GM21717 (cell line): ENCODE measurements around the gene TNRC6B.

ENCODE experiments used
- ATAC-seq: cut with Tn5 transposase; IDR thresholded peaks from one replicate; pipeline ENCODE4 v1.9.1; 2021; ENCODE audit warnings: mild to moderate bottlenecking, moderate library complexity; ENCODE audit not compliant: unreplicated experiment

The TNRC6B gene

DNA sequence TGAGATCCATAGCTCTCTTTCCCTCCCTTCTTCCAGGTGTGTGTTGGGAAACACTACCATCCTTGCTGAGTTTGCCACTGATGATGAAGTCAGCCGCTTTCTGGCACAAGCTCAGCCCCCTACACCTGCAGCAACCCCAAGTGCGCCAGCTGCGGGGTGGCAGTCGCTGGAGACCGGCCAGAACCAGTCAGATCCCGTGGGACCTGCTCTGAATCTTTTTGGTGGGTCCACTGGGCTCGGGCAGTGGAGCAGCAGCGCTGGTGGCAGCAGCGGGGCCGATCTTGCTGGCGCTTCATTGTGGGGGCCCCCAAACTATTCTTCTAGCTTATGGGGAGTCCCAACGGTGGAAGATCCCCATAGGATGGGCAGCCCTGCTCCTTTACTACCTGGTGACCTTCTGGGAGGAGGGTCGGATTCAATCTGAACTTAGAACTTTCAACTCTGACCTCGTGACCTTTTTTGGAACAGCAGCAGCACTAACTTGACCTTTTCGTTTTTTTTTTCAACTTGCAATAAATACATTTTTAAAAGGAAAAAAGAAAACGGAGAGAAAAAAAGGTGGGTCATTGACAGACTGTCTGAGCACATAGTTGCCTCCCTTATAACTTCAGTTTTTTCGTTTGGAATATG, 145.2 kb downstream of the TNRC6B start:
- ATAC-seq: no peak

DNA sequence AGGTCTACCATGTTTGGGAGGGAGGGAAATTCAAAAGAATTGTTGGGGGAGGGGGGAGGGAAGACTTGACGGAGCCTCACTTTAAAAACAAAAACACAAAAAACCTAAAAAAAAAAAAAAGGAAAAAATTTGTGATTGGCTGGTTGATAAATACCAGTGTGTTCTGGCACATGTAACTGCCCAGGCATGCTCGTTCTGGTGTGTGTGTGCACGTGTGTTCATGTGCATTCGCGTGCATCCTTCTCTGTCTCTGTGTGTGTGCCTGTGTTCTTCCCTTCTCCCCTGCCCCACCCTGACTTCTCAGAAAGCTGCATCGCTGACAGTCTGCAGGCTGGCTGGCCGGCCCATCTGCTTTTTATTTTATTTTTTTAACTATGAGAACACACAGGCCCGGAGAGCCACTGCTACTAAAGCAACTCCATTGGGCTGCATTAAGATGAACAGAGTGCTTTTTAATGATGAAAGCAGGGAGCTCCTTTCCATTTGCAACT, 146.0 kb downstream of the TNRC6B start:
- ATAC-seq: no peak

DNA sequence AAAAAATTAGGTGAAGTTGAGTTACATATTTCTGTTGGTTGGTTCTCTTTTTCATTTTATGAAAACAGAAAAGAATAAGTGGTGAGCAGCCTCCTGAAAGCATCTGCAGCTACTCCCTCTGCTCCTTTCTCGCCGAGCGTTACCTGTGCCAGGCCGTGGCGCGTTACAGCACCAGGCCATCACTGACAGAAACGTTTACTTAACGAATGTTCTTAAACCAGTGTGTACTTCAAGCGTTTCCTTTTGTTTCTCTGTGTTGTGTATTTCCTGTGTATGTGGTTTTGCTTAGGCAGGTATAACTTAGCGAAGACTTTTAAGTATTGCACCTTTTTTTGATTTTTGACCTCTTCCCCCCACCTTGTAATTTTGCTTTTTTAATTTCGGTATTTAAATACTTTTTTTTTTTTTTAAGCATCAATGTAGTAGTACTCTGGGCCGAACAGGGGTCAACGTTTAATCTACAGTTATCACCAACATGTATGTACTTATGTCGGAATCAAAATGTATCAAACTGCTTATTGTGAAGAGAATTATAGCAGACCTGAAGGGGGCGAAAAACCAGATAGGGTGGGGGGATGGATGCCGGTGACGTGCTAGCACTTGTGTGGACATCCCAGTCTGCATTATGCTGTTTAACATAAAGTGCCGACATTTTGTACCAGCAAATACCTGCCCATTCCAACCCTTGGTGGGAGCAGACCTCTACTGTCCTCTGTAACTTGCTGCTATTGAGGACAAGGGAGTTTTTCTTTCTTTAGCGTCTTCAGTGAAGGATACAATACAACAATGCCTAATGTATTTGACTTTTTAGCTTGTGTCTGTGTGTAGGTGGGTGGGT, 147.0 kb downstream of the TNRC6B start:
- no peak for ATAC-seq

DNA sequence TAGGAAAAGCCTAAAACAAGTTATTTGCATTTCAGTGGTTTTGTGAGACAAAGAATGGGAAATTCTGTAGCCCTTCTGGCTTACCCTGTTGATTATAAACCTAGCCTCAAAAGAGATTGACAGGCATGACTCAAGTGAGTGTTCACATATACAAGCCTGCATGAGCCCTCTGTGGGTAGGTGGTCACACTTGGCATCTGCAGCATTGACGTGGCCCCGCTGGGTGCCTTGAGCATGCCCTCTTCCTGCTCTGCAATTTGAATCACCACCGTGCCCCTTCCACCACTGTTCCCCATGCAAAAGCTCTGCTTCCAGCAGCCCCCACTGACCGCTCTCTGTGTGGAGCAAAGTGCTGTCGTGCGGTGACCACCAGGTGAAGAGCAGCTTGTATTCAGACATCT, 147.6 kb downstream of the TNRC6B start:
- ATAC-seq: no peak

DNA sequence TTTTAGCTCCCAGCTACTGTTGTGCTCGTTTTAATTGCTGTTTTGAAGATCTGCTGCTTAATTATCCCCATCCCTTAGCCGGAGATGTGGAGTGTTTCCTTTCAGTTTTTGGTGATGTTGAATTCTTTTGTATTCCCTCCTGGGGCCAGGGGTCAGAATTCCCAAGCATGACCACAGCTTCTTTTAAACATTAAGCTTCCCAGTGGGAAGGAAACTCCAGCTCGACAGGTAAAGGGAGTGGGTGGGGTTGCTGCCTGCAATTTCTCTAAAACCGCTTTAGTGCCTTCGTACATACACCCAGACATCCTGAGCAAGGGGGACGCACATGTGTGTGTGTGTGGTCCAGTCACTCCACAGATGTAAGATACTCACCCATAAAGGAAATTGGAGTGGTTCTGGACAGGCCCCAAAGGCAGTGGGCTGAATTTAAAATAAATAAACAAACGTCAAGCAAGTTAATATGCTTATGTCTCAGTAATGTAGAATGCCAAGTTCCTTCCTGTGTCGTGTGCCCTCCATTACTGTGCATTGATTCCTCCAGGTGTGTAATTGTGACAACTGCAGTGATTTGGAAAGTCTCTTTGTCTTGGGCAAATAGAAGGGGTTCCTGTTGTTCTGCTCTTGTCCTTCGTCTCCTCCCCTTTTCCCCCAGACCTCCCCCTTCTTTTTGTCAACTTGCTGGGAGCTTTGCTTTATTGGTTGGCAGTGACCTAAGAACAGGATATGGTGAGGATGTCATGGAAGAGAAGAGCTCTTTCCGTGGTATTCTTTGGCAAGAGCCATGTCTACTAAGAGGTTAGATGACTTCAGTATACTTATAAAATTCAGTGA, 149.4 kb downstream of the TNRC6B start:
- ATAC-seq: no peak

DNA sequence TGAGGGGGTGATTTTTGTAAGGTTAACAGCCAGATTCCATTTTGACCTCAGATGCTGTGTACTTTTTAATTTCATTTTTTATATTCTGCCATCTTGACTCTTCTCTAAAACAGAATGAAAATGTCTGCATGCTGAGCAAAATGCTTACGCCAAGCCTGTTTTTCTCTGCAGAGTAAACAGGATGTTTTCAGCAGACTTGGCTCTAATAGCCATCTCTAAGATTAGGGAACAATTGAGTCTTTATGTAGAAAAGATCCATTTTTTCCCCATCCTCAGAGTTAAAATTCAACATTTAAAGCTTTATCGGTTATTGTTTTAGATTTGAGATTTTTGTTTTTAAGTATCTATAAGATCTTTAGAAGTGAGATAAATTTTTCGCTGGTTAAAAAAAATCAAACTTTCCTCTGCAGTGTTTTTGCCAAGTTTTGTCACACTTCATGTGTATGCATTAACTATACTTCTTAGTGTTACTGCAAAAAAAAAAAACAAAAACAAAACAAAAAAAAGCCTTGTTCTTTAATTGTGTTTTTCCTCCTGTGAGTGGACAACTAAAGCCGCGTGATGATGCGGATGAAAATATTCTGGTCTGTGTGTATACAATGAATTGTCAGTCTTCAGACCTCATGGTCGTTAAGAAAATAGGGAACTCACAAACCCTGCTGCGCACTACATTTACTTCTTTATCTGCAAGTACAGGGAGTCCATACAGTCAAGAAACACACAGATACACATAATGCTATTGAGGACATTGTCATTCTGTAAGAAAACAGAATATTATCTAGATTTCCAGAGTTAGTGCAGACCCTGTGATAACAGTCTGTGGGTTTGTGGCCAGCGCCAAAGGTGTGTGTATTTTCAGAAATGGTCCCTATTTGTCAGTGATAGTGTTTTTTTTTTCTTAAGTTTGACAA, 151.1 kb downstream of the TNRC6B start:
- no peak for ATAC-seq

DNA sequence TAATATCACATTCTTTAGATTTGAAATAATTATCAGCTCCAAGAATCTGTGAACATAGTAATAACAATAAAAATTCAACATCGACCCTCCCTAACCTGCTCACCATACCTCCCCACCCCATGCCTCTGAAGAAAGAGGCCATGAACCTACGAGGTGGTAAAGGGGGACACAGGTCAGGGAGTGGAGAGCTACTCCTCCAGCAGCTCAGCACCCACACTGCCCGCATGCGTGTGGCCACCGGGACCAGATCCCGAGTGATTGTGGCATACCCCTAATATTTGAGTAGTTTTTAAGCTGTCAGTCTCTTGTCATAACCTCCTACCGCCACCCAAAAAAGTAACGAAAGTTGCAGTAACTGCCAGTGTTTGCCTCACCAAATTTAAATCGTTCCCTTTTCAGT, 151.7 kb downstream of the TNRC6B start:
- ATAC-seq: no peak

DNA sequence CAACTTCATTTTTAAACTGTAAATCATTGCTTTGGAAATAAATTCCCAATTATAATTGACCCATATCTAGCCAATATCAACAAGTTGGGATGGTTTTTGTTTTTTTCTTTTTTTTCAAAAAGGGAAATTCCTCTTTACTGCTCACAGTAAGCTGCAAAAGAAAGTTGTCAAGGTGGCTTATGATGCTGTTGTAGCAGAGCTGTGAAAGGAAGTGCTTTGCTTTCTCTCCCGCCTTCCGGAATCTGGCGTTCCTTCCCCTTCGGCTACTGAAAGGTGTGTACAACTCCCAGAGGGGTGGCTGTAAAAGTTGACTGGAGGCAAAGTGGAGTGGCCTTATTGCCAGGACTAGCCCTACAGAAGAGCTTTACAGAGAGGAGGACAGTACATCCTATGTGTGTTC, 152.4 kb downstream of the TNRC6B start:
- ATAC-seq: no peak

DNA sequence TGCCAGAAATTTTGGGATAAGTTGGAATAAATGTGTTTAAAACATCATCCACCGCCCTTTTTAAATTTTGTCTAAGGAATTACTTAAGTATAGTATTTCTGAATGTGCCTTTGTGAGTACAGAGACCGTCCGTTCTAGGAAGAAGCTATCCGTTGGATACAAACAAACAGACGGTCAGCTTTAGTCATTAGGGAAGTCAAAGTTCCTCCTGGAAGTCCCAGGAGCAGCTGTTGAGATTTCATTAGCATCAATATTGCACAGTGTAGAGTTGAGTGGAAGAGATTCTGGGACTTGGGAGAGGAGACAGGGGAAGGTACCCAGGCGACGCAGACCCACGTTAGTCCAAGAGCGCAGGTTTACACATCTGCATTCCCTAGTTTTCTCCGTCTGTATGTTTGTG, 152.9 kb downstream of the TNRC6B start:
- ATAC-seq: no peak

DNA sequence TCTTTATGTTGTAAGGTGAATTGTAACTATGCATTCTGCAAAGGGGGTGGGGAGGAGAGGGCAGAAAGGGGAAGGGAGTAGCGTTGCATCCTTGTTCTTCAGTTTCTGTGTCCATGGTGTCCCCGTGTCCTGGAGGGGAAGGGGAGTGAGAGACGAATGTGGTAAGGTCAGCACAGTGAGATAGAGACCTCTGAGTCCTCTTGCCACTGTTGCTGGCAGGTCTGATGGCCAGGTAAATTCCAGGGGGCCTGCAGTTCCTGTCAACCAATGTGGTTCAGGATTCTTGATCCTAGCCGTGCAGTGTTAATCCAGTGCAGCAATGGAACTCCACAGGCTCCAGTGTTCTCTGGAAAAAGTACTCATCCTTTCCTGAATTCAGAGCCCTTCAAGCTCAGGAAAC, 154.0 kb downstream of the TNRC6B start:
- no peak for ATAC-seq

DNA sequence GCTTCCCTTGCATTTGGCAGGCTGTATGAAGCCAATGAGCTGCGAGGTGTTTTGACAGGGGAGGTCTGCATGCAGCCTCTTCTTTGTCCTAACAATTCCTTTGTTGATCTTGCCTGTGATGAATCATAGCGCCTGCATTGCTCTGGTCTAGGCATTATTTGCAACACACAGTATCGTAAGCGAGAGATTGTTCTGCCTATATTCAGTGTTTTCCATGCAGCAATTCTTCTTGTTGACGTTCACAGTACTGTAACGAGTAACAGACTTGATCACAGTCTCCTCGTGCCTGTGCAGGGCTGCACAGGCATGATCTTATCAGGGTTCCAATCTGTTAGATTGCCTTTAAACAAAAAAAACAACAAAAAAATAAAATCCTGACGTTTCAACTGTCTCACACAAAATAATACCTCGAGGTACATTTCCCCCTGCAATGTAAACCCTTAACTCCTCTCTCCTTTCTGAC, 154.6 kb downstream of the TNRC6B start:
- ATAC-seq: no peak

DNA sequence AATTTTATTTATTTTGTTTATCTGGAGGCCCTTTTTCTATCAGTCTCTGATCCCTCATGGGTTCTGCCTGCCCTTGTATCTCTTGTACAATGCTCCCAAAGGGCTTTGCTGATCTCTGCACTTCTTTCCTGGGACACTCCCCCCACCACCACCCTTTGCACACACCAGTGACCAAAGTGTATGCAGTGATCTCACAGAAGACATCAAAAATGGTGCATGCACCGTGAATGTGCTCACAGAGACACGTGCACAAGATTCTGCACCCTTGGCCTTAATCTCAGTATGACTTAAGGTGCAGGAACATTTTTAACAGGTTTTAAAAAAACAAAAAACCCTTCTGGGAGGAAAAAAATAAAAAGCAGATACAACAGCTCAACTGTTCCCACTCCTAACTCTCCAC, 156.3 kb downstream of the TNRC6B start:
- ATAC-seq: no peak

DNA sequence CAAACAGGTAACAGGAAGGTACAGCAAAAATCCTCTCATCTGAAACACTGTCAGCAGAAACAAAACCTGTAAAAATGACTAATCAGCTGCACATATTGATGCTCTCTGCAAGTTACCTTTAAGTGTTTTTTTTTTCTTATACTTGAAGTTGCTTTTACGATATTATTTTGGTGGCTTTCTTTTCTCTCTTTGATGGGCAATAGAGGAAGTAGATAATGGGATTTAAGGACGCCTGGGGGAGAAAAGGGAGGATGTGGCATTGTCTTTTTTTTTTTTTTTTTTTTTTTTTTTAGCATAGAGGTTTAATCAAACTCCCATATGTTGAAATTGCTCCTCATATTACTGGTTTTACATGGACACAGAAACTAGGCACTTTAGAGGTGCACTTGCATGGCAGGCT, 157.2 kb downstream of the TNRC6B start:
- ATAC-seq: no peak

DNA sequence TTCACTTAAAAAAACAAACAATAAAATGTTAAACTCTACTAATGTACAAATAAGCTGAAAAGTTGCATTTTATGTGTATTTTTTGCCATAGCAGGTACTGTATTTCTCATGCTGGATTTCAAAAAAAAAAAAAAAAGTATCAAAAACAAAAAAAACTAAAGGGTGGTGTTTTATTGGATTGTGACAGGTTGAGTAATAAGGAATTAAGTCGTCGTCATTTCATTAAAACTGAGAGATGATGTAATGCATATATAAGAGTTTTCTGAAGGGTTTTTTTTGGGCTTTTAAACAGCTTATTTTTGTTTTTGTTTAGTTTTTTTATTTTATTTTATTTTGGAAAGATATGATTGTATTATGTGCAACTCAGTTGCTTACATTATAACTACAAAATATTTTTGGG, 157.6 kb downstream of the TNRC6B start:
- no peak for ATAC-seq

DNA sequence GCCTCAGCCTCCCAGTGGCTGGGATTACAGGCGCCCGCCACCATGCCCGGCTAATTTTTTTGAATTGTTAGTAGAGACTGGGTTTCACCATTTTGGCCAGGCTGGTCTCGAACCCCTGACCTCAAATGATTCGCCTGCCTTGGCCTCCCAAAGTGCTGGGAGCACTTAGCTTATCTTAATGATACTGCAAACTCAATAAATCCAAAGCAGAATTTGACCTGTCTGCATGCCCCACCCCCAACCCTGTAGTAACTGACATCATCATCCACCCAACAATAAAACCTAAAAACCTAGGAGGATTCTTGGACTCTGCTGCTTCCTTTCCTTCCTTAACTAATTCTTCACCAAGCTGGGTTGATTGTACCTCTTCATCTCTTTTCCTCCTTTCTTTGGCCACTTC, 162.3 kb downstream of the TNRC6B start:
- no peak for ATAC-seq

DNA sequence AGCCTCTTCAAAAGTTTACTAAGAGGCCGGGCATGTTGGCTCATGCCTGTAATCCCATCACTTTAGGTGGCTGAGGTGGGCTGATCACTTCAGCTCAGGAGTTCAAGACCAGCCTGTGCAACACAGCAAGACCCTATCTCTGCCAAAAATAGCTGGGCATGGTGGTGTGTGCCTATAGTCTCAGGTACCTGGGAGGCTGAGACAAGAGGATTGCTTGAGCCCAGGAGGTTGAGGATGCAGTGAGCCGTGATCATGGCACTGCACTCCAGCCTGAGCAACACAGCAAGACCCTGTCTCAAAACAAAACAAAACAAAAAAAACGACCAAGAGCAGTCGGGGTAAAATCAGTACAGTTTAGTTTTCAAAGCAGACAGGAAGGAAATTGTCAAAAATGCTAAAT, 163.9 kb downstream of the TNRC6B start:
- no peak for ATAC-seq

DNA sequence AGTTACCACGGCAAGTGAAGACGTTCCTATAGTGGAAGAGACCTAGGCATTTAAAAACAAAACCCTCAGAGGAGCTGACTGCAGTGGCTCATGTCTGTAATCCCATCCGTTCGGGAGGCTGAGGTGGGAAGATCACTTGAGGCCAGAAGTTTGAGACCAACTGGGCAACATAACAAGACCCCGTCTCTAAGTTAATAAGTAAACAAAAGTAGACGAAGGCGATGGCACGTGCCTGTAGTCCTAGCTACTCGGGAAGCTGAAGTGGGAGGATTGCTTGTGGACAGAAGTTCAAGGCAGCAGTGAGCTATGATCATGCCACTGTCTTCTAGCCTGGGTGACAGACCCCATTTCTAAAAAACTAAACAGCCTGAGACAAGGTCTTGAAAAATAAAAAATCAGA, 164.8 kb downstream of the TNRC6B start:
- ATAC-seq: no peak

DNA sequence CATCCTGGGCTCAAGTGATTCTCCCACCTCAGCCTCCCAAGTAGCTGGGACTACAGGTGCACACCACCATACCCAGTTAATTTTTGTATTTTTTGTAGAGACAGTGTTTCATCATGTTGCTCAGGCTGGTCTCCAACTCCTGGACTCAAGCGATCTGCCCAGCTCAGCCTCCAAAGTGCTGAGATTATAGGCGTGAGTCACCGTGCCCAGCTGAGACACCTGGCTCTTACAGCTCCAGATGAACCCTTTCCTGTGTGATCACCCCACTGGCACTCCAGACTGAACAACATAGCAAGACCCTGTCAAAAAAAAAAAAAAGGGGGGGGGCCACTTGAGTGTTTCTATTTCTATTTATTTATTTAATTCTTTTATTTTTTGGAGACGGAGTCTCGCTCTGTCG, 167.5 kb downstream of the TNRC6B start:
- ATAC-seq: no peak

DNA sequence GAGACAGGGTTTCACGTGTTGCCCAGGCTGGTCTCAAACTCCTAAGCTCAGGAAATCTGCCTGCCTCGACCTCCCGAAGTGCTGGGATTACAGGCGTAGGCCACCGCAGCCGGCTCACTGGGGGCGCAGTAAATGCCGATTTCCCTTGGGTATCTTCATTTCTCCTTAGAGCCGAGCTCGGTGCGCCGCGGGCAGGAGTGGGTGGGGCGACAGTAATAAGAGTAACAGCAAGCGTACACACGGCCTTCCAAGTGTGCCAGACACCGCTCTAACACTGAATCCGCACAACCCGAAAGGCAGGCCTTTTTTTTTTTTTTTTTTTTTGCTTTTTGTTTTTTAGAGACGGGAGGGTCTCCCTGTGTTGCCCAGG, 168.1 kb downstream of the TNRC6B start:
- peak; percentile 25 for ATAC-seq
